NB4 (cell line): ENCODE measurements around the gene ZNF668.

ENCODE experiments used
- TF ChIP-seq, protein P1 (sequence below): IDR thresholded peaks from 2 replicates; pipeline ENCODE4 v1.6.1; 2011; ENCODE audit warnings: low read depth, low read length
- TF ChIP-seq, protein P2 (sequence below): IDR thresholded peaks from one replicate; pipeline ENCODE4 v1.5.1; 2012; ENCODE audit warnings: low read depth, low read length

DNA sequence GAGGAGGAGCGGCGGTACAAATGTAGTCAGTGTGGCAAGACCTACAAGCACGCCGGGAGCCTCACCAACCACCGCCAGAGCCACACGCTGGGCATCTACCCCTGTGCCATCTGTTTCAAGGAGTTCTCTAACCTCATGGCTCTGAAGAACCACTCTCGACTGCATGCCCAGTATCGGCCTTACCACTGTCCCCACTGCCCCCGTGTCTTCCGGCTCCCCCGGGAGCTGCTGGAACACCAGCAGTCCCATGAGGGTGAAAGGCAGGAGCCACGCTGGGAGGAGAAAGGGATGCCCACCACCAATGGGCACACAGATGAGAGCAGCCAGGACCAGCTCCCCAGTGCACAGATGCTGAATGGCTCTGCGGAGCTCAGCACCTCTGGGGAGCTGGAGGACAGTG, 3.0 kb upstream of the ZNF668 start:
- TF ChIP-seq, protein P1, sequence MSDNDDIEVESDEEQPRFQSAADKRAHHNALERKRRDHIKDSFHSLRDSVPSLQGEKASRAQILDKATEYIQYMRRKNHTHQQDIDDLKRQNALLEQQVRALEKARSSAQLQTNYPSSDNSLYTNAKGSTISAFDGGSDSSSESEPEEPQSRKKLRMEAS, result no peak
- TF ChIP-seq, protein P2, sequence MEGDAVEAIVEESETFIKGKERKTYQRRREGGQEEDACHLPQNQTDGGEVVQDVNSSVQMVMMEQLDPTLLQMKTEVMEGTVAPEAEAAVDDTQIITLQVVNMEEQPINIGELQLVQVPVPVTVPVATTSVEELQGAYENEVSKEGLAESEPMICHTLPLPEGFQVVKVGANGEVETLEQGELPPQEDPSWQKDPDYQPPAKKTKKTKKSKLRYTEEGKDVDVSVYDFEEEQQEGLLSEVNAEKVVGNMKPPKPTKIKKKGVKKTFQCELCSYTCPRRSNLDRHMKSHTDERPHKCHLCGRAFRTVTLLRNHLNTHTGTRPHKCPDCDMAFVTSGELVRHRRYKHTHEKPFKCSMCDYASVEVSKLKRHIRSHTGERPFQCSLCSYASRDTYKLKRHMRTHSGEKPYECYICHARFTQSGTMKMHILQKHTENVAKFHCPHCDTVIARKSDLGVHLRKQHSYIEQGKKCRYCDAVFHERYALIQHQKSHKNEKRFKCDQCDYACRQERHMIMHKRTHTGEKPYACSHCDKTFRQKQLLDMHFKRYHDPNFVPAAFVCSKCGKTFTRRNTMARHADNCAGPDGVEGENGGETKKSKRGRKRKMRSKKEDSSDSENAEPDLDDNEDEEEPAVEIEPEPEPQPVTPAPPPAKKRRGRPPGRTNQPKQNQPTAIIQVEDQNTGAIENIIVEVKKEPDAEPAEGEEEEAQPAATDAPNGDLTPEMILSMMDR, result no peak
